ENCODE results near the gene PITPNM2.

PITPNM2 gene

DNA sequence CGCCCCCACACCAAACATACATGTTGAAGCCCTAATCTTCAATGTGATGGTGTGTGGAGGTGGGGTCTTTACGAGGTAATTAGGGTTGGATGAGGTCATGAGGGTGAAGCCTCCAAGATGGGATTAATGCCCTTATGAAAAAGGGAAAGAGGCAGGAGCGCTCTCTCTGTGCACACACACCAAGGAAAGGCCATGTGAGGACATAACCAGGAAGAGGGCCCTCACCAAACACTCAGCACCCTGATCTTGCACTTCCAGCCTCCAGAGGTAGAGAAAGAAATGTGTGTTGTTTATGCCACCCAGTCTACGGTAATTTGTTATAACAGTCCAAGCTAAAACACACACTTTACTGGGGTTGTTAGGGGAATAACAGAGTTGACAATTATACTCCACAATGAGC is 14.6 kb upstream of the PITPNM2 start:
- H3K27ac ChIP-seq, result peak overlapping the region; percentile 45
- TF ChIP-seq CTCF (conservative IDR thresholded peaks at IDR 0.05), result no peak

- peak overlapping the region; percentile 45; the same call in 1 of the 2 replicates for H3K27ac ChIP-seq
- no peak for TF ChIP-seq CTCF (conservative IDR thresholded peaks at IDR 0.05)
Measured at GRCh38 chr12:123164710-123165261, 13.9 kb upstream of the PITPNM2 start.

DNA sequence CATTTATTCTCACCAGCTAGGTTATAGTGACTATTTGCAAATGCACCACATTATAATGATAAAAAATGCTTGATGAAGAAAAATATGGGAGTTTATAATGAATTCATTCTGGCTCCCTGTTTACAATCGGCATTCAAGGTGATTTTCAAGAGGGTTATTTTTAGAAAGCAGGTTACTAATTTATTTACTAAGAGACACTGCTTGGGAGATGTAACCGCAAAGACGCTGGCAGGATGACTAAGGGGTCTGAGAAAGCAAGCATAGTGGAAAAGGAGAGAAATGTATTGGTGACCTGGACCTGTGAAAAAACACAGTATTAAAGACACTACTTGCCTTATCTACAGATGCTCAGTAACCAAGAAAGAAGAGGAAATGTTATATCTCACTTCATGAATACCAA is 13.3 kb upstream of the PITPNM2 start:
- H3K27ac ChIP-seq, result peak overlapping the region; percentile 45
- TF ChIP-seq CTCF (conservative IDR thresholded peaks at IDR 0.05), result no peak

DNA sequence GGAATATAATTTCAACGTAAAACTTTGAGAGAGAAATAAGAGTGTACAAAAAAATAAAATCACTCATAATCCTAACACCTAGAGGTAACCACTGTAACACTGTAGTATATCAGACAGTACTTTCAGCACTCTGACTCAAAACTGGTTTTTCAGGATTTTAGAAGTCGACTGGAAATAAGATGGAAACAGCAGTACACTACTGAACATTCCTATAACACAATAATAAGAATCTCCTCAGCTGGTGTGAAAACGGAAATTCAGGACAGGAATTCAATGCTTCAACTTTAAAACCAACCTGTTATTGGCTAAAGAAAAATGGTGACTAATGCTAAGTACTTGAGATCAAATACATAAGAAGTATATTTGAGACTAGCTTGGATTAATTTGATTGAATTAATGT is 12.3 kb upstream of the PITPNM2 start:
- TF ChIP-seq CTCF (conservative IDR thresholded peaks at IDR 0.05), result no peak
- peak overlapping the region; percentile 45 for H3K27ac ChIP-seq

GRCh38 chr12:123160801-123161487 is 10.1 kb upstream of the PITPNM2 start:
- no peak overlapping the region for H3K27ac ChIP-seq
- no peak for TF ChIP-seq CTCF (conservative IDR thresholded peaks at IDR 0.05)

- no peak for TF ChIP-seq CTCF (conservative IDR thresholded peaks at IDR 0.05)
- H3K27ac ChIP-seq, result no peak overlapping the region
Measured at GRCh38 chr12:123153906-123154305, 3.0 kb upstream of the PITPNM2 start.

GRCh38 chr12:123152833-123153232 is 1.9 kb upstream of the PITPNM2 start:
- TF ChIP-seq CTCF (conservative IDR thresholded peaks at IDR 0.05), result no peak
- H3K27ac ChIP-seq, result no peak overlapping the region
